A204.1 (cell line): ENCODE measurements around the gene SHROOM1.
"Not testable (repeated sequence)": the region's sequence is repeated elsewhere in the genome, so short reads cannot be mapped to it uniquely, and the experiment has no call there.

Experiments used
- FAIRE-seq: peaks from 2 replicates; lab custom pipeline; 2012; peaks lifted over from hg19 to GRCh38; lab: Jason Lieb, UNC

The SHROOM1 gene

DNA sequence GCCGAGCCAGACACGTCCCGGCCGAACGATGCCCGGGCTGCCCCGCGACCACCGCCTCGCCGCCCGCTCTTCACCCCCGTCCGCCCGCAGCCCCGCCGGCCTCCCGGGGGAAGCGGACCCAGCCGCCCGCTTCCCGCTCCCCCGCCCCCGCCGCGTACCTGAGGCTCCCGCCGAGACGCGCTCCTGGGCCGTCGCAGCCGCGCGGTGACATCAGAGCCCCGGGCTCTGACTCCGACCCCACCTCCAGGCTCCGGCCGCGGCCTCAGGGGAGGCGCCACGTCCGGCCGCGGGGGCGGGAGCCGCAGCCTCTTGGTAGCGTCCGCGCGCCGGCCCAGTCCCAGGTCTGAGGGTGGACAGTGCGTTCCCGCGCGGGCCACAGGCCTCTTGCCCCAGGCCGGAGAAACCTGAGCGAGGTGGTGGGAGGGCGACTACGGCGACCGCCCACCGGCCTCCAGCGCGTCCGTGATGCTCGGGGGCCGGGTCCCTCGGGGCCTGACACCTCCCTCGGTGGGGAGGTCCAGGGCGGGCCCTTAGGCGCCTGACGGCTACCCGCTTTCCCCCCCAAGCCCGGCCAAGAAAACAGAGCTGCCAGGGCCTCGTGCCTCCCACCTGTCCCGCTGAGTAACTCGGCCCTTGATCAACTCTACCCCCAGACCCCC, at the start of gene SHROOM1:
Gene SHROOM1, minus strand, starts transcription at position 212 of the 659 bp plus-strand sequence. CDS start 4,507 bp downstream, outside the sequence.
- FAIRE-seq, result no peak

DNA sequence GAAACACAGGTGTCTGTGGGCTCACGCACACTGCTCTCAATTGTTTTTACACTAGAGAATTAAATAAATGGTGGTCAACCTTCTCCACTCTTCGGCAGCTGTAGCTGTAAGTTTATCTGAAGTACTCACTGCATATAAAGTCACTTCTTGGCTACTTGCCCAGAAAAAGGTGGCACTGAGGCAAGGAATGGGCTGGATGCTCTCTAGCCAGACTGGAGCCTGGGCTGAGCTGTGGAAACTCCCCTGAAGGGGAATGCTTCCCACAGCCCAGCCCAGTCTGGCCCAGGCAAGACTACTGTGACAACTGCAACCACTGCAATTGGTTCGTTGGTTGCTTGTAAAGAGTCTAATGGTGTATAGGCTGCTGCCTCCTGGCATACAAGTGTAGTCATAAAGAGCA, 47.5 kb upstream of the SHROOM1 start:
- no peak for FAIRE-seq

DNA sequence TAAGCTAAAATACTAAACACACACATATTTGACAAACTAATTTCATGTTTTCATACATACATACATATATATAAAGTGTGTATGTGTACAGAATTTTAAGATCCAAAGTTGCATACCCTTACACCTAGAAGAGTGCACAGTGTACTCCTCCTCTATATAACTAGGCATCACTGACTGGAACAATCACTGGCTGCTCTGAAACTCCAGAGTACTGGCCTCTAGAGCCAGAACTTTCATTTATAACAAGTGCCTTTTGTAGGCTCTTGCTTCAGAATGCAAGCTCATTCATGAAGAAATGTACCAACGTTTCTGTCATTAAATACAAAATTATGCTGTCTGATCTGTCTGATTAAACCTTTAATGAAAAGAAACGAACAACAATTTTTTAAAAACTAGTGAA, 47.0 kb upstream of the SHROOM1 start:
- no peak for FAIRE-seq

DNA sequence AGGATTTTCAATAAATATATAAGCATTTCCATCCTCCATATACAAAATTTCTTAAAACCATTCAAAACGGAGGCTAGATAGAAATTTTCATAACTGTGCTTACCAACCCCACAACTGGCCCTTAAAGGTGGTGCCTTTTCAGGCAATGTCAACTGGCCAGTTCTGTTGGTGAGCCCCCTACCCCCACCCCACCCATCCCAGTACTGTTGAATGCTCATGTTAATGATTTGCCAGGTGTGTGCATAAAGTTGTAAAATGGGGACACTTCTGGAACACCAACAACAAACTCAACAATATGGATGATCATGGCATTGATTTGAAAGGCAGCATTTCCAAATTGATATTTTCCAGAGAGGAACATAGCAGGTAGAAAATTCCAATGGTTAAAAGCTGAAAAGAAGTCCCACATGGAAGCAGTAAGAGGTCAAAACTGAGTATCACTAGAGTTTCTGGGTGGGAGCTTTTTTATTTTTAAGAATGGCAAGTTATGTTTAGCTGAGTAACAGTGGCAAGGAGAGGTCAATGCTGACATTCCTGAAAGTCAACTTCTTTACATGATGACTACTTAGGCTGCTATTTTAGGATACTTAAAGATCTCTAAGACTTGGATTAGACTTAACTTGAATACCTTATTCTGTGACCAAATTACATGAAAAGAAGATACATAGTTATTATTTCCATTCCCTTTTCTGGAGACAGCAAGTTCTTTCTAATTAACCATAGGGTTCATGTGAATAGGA, 45.7 kb upstream of the SHROOM1 start:
- FAIRE-seq, result no peak

DNA sequence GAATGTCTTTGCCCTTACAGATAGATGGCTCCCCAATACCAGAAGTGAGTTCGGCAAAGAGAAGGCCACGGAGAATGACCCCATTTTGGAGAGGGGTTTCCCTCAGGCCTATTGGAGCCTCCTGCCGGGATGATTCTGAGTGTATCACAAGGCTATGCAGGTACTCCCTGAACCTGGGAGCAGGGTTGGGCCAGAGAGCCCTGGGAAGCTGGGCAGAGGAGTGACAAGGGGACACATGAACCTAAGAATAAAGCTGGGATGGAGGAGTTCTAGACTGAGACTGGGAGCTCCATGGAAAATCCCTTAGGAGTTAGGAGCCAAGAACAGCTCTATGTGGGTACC, 43.5 kb upstream of the SHROOM1 start:
- no peak for FAIRE-seq

DNA sequence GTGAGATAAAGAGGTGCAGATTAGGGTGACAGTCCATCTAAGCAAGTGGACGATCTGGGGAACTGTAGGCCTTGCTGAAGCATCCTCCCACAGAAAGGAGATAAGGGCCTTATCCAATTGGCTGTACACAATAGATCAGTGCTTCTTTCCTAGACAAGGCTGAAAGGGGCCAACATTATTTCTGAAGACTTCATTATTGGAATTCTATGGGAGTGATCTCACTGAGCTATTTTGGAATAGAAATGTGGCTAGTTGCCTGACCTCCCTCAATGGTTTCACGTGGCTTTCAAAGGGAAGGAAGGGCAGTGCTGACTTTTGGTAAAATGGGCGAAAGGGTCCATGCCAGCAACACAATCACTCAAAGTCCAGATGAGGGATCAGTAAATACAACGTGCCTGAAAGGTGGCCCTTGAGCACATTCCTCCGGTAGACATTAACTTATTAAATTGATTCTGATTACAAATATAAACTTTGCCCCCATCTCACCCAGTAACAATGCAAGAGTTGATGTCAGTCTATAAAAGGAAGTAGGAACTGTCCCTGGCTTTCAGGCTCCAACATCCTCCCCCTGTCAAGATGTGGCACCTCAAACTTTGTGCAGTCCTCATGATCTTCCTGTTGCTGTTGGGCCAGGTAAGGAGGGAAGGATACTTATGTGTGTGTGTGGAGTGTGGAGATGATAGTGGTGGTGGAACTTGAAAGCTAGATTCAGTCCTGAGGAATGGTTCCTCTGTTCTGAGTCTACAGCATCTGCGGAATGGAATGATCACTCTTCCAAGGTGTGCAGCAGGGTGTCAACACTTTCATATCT, 42.9 kb upstream of the SHROOM1 start, which contains the start of gene LEAP2:
Gene LEAP2, plus strand, starts transcription at position 550 of the 811 bp plus-strand sequence. Its CDS starts 27 bp downstream, at position 577.
- FAIRE-seq, result no peak

- FAIRE-seq, result no peak
Measured at GRCh38 chr5:132872788-132873118, 42.3 kb upstream of the SHROOM1 start.

GRCh38 chr5:132871459-132872284, 41.2 kb upstream of the SHROOM1 start:
- no peak for FAIRE-seq

GRCh38 chr5:132870801-132871200, 40.4 kb upstream of the SHROOM1 start:
- FAIRE-seq, result no peak

- no peak for FAIRE-seq
Measured at GRCh38 chr5:132868754-132869153, 38.3 kb upstream of the SHROOM1 start.

GRCh38 chr5:132867046-132867451, 36.6 kb upstream of the SHROOM1 start:
- no peak for FAIRE-seq

GRCh38 chr5:132866342-132867045, 36.0 kb upstream of the SHROOM1 start, which contains the start of the genes GDF9 and UQCRQ:
TSS of gene GDF9 (minus strand) at chr5:132866469. CDS start at chr5:132864533, 1,936 bp downstream.
TSS of gene UQCRQ (plus strand) at chr5:132866642. CDS start at chr5:132866882, 240 bp downstream.
- FAIRE-seq, result peak; percentile 99

GRCh38 chr5:132865668-132866341, 35.4 kb upstream of the SHROOM1 start:
- no peak for FAIRE-seq

- FAIRE-seq, result no peak
Measured at GRCh38 chr5:132860742-132861141, 30.3 kb upstream of the SHROOM1 start.

DNA sequence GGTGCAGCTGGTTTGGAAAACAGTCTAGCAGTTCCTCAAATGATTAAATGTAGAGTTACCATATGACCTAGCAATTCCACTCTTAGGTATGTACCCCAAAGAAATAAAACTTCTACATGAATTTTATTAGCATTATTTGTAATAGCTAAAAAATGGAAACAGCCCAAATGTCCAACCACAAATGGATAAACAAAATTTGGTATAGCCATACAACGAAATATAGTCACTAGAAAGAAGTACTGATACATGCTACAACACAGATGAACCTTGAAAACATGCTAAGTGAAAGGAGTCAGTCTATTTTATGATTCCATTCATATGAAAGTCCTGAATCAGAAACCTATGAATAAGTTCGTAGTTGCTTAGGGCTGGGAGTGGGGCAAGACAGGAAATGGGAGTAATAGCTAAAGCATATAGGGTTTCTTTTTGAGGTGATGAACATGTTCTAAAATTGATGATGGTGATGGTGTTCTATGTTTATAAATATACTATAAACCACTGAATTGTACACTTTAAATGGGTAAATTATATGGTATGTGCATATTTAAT, 29.5 kb upstream of the SHROOM1 start:
- no peak for FAIRE-seq

GRCh38 chr5:132856011-132856410, 25.6 kb upstream of the SHROOM1 start:
- FAIRE-seq, result no peak

- not testable (repeated sequence) for FAIRE-seq
Measured at GRCh38 chr5:132854992-132855391, 24.5 kb upstream of the SHROOM1 start.

DNA sequence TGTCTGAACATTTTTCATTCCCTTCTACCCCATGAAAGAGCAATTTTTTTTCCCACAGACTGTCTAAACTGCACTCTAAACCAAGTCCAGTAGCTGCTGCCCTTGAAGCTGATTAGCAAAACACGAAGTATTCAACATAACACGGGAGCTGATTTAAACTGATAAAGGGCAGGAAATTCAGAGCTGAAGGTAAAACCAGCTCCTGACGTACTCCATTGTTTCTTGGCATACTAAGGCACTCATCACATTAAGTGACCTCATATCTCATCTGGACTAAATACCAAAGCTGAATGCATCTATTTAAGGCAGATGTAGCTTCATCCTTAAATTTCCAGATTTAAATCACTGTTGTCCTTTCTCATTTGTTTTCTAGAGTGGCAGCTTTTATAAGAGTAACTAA, 23.9 kb upstream of the SHROOM1 start:
- FAIRE-seq, result no peak

GRCh38 chr5:132853790-132854189, 23.3 kb upstream of the SHROOM1 start:
- FAIRE-seq, result peak; percentile 87

DNA sequence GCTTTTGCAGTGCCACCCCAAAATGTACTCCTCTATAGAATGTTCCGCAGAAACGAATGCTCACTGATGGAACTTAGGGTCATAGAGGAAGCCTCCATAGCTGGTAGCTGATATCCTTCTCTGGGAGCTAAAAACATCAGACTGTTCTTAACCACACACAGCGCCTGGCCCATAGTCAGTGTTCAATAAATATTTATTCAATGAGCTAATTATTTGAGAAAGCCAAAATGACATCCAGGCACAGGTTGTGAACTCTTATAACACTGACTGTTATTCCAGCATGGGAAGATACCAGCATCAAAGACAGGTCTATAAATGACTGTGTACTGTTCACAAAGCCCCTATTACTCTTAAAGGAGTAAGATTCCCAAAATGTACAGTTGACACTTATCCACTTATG, 22.9 kb upstream of the SHROOM1 start:
- no peak for FAIRE-seq
